IMR-90 (cell line): ENCODE results near the gene SLF2. TPM values are rescaled to one million over a fixed set of nuclear protein-coding genes. Genes with fewer than 3 reads are reported as not detected.

Source experiments
- ATAC-seq: fragments of 200-7000 bp; cut with Tn5 transposase; 2 replicates; pipeline ENCODE4 v1.9.1; 2020; ENCODE audit warnings: low read depth, mild to moderate bottlenecking, moderate library complexity
- BruUV-seq: library from RNA; stranded (reverse); fragments of 400-500 nt; replicated peaks from 2 replicates; lab custom pipeline; 2021; lab: Mats Ljungman, UMichigan
- CTCF ChIA-PET: fragments of 300-600 bp; formaldehyde crosslinking; extraction: SDS; loops from one replicate; lab custom pipeline; 2021; ENCODE audit warnings: antibody characterized with exemption; lab: Yijun Ruan, JAX
- POLR2A ChIA-PET: fragments of 300-600 bp; sonication (Branson Sonifier 250); formaldehyde crosslinking; loops from one replicate; lab custom pipeline; 2022; ENCODE audit warnings: antibody characterized with exemption; ENCODE audit not compliant: unreplicated experiment; lab: Charles Lee
- DNase-seq: peaks from one replicate; pipeline ENCODE4 v3.0.0; 2013
- H2AFZ ChIP-seq: replicated peaks from 2 replicates; pipeline ENCODE3; 2013; ENCODE audit warnings: low read length, mild to moderate bottlenecking; ENCODE audit not compliant: poor library complexity
- H2AK5ac ChIP-seq: 2 replicates; pipeline ENCODE4 v1.6.1; 2013; ENCODE audit warnings: low read depth, low read length, inconsistent platforms
- H2AK9ac ChIP-seq: replicated peaks from 2 replicates; pipeline ENCODE3; 2013; ENCODE audit warnings: mild to moderate bottlenecking, low read depth, low read length, moderate library complexity; ENCODE audit not compliant: poor library complexity
- H2BK120ac ChIP-seq: 2 replicates; pipeline ENCODE4 v1.6.1; 2013; ENCODE audit warnings: low read depth, low read length, inconsistent platforms
- H2BK15ac ChIP-seq: 3 replicates; pipeline ENCODE4 v1.6.1; 2013; ENCODE audit warnings: low read depth, low read length, inconsistent platforms
- H2BK20ac ChIP-seq: 2 replicates; pipeline ENCODE4 v1.6.1; 2013; ENCODE audit warnings: low read depth, mild to moderate bottlenecking, inconsistent platforms, low read length, moderate library complexity
- H2BK5ac ChIP-seq: 2 replicates; pipeline ENCODE4 v1.6.1; 2013; ENCODE audit warnings: mild to moderate bottlenecking, low read depth, low read length, inconsistent platforms; ENCODE audit not compliant: poor library complexity, severe bottlenecking
- H3K14ac ChIP-seq: replicated peaks from 2 replicates; pipeline ENCODE4 v1.6.1; 2013; ENCODE audit warnings: low read depth, low read length, inconsistent platforms
- H3K18ac ChIP-seq: 2 replicates; pipeline ENCODE4 v1.6.1; 2013; ENCODE audit warnings: low read depth, low read length, control low read depth
- H3K23ac ChIP-seq: 2 replicates; pipeline ENCODE4 v1.6.1; 2013; ENCODE audit warnings: low read depth, low read length, inconsistent platforms
- H3K27ac ChIP-seq: 2 replicates; pipeline ENCODE4 v1.5.1; 2013; ENCODE audit warnings: mild to moderate bottlenecking, control low read depth, low read length; ENCODE audit not compliant: insufficient read depth
- H3K27me3 ChIP-seq: 2 replicates; pipeline ENCODE4 v1.6.1; 2013; ENCODE audit warnings: low read length; ENCODE audit not compliant: control insufficient read depth, insufficient read depth
- H3K36me3 ChIP-seq: 2 replicates; pipeline ENCODE4 v1.6.1; 2013; ENCODE audit warnings: low read length, mixed read lengths; ENCODE audit not compliant: control insufficient read depth, insufficient read depth
- H3K4ac ChIP-seq: 2 replicates; pipeline ENCODE4 v1.6.1; 2013; ENCODE audit warnings: low read depth, low read length, inconsistent platforms
- H3K4me1 ChIP-seq: 2 replicates; pipeline ENCODE4 v1.6.1; 2013; ENCODE audit warnings: low read length, mixed read lengths; ENCODE audit not compliant: control insufficient read depth, insufficient read depth
- H3K4me2 ChIP-seq: 2 replicates; pipeline ENCODE4 v1.6.1; 2013; ENCODE audit warnings: low read depth, mild to moderate bottlenecking, control low read depth, low read length, moderate library complexity
- H3K4me3 ChIP-seq: 2 replicates; pipeline ENCODE4 v1.5.1; 2013; ENCODE audit warnings: low read depth, mild to moderate bottlenecking, control low read depth, low read length, moderate library complexity; ENCODE audit not compliant: insufficient read depth
- H3K56ac ChIP-seq: 2 replicates; pipeline ENCODE4 v1.6.1; 2013; ENCODE audit warnings: low read length, inconsistent platforms; ENCODE audit not compliant: insufficient read depth; ENCODE audit errors: extremely low read depth
- H3K79me1 ChIP-seq, 2 experiments: 2 replicates each; pipeline ENCODE4 v1.6.1; 2013; ENCODE audit warnings: low read length in 2 of 2, inconsistent platforms in 1 of 2, low read depth in 1 of 2
- H3K9ac ChIP-seq: 2 replicates; pipeline ENCODE4 v1.6.1; 2013; ENCODE audit warnings: low read depth, low read length, control low read depth
- H3K9me1 ChIP-seq: 2 replicates; pipeline ENCODE4 v1.6.1; 2013; ENCODE audit warnings: low read length, inconsistent platforms; ENCODE audit not compliant: insufficient read depth
- H3K9me3 ChIP-seq: 2 replicates; pipeline ENCODE4 v1.6.1; 2013; ENCODE audit warnings: low read length; ENCODE audit not compliant: control insufficient read depth, insufficient read depth
- H4K20me1 ChIP-seq: 2 replicates; pipeline ENCODE4 v1.6.1; 2013; ENCODE audit warnings: low read length, inconsistent platforms; ENCODE audit not compliant: insufficient read depth
- H4K5ac ChIP-seq: 2 replicates; pipeline ENCODE4 v1.6.1; 2013; ENCODE audit warnings: mild to moderate bottlenecking, low read depth, low read length, control low read depth
- H4K8ac ChIP-seq, 2 experiments: 2 replicates each; pipeline ENCODE4 v1.6.1; 2013; ENCODE audit warnings: low read depth in 2 of 2, low read length in 2 of 2, control low read depth in 1 of 2, inconsistent platforms in 1 of 2
- H4K91ac ChIP-seq: 2 replicates; pipeline ENCODE4 v1.6.1; 2013; ENCODE audit warnings: low read depth, low read length, inconsistent platforms; ENCODE audit not compliant: insufficient read depth
- BHLHE40 ChIP-seq: fragments of 150-350 bp; IDR thresholded peaks from 2 replicates; pipeline ENCODE4 v1.6.1; 2016; ENCODE audit warnings: mild to moderate bottlenecking, low read depth, low read length
- CEBPB ChIP-seq: IDR thresholded peaks from 2 replicates; pipeline ENCODE4 v1.6.1; 2012; ENCODE audit warnings: low read depth, low read length, improper control_type of control experiment
- CHD1 ChIP-seq: IDR thresholded peaks from 2 replicates; pipeline ENCODE4 v1.6.1; 2012; ENCODE audit warnings: low read depth, low read length, improper control_type of control experiment
- CTCF ChIP-seq: conservative IDR thresholded peaks from 2 replicates; pipeline ENCODE4 v1.5.1; 2012; ENCODE audit warnings: mild to moderate bottlenecking, low read depth, low read length, improper control_type of control experiment
- ELK1 ChIP-seq: fragments of 150-350 bp; IDR thresholded peaks from 2 replicates; pipeline ENCODE4 v1.6.1; 2016; ENCODE audit warnings: low read depth, mild to moderate bottlenecking, low read length, moderate library complexity, borderline replicate concordance
- FOS ChIP-seq: fragments of 150-350 bp; IDR thresholded peaks from 2 replicates; pipeline ENCODE4 v1.6.1; 2016; ENCODE audit warnings: low read depth, low read length
- MAFK ChIP-seq: IDR thresholded peaks from 2 replicates; pipeline ENCODE4 v1.6.1; 2012; ENCODE audit warnings: low read depth, low read length, improper control_type of control experiment
- MAZ ChIP-seq: IDR thresholded peaks from 2 replicates; pipeline ENCODE4 v1.6.1; 2012; ENCODE audit warnings: low read depth, mild to moderate bottlenecking, low read length, improper control_type of control experiment, moderate library complexity, borderline replicate concordance
- MXI1 ChIP-seq: IDR thresholded peaks from 2 replicates; pipeline ENCODE4 v1.6.1; 2012; ENCODE audit warnings: low read depth, mild to moderate bottlenecking, low read length, moderate library complexity, borderline replicate concordance
- NFE2L2 ChIP-seq: fragments of 150-350 bp; IDR thresholded peaks from 2 replicates; pipeline ENCODE4 v1.6.1; 2016; ENCODE audit warnings: low read depth, mild to moderate bottlenecking, low read length
- POLR2A ChIP-seq: IDR thresholded peaks from 2 replicates; pipeline ENCODE4 v1.6.1; 2012; ENCODE audit warnings: mild to moderate bottlenecking, low read depth, low read length
- RAD21 ChIP-seq: IDR thresholded peaks from 2 replicates; pipeline ENCODE4 v1.6.1; 2012; ENCODE audit warnings: low read length, improper control_type of control experiment
- RCOR1 ChIP-seq: IDR thresholded peaks from 2 replicates; pipeline ENCODE4 v1.6.1; 2012; ENCODE audit warnings: mild to moderate bottlenecking, low read length, improper control_type of control experiment; ENCODE audit not compliant: insufficient replicate concordance
- RFX5 ChIP-seq: IDR thresholded peaks from 2 replicates; pipeline ENCODE4 v1.8.0; 2012; ENCODE audit warnings: low read depth, mild to moderate bottlenecking, low read length, moderate library complexity
- SMC3 ChIP-seq: fragments of 150-350 bp; IDR thresholded peaks from 2 replicates; pipeline ENCODE4 v1.6.1; 2016; ENCODE audit warnings: low read depth, mild to moderate bottlenecking, antibody characterized with exemption, low read length, moderate library complexity
- WGBS, 2 experiments: methylation state at CpG; one replicate each; pipeline versions ENCODE4 v1.1.5 to v1.1.7; 2013; ENCODE audit warnings: missing lambda C conversion rate in 2 of 2; ENCODE audit not compliant: insufficient read length in 1 of 2; ENCODE audit errors: extremely low coverage in 2 of 2; 5-methylcytosine and 5-hydroxymethylcytosine counted together
- dilution Hi-C: fragments of 300-500 bp; cut with HindIII; formaldehyde crosslinking; loops from one replicate; pipeline ENCODE4 v1.14.3; 2018; ENCODE audit warnings: low sequenced_read_pairs; ENCODE audit not compliant: unreplicated experiment
- in situ Hi-C: fragments of 300-500 bp; cut with MboI; formaldehyde crosslinking; loops from 3 replicates; pipeline ENCODE4 v1.14.3; 2019; ENCODE audit warnings: low sequenced_read_pairs, inconsistent platforms, mixed read lengths
- intact Hi-C: fragments of 100-400 bp; cut with micrococcal nuclease; formaldehyde crosslinking; loops from 2 replicates; pipeline ENCODE4 v1.10.0; 2022
- polyA plus RNA-seq, 3 experiments: library from polyadenylated mRNA; depleted of rRNA; stranded (reverse); fragments of >200 nt; gene quantifications; 2 replicates each; pipeline ENCODE4 v1.2.3, GENCODE V29; 2012; ENCODE audit warnings: low replicate concordance in 1 of 3
- total RNA-seq: library from RNA; depleted of rRNA; stranded (reverse); fragments of >200 nt; gene quantifications from 2 replicates; pipeline ENCODE4 v1.2.3, GENCODE V29; 2012

The SLF2 gene
- total and polyA plus RNA-seq, 2 of the 4 experiments (the other 2 are of a cell fraction) = 8.5 to 21.7 TPM

GRCh38 chr10:100997360-100998182 lies 84.8 kb downstream of the SLF2 start:
- Histone ChIP-seq H4K20me1 (peaks cover 23% of the 10 kb centered on the region), H2AK9ac (peak overlapping the region; percentile 100), H3K27ac (peak overlapping the region; percentile 95), H3K23ac (peak overlapping the region; percentile 99), H3K4me2 (peak overlapping the region; percentile 86), H3K9me3 (no peaks in the 10 kb centered on the region), H2BK20ac (peak overlapping the region; percentile 91), H3K36me3 (peaks cover 7% of the 10 kb centered on the region), H3K18ac (peak overlapping the region; percentile 85), H3K14ac (peak overlapping the region; percentile 94), H4K8ac (peak overlapping the region; percentile 79 to 80; a peak in 3 of 4 replicates), H2AK5ac (peak overlapping the region; percentile 98), H4K5ac (peak overlapping the region; percentile 79), H3K27me3 (no peaks in the 10 kb centered on the region), H4K91ac (peak overlapping the region; percentile 96), H2BK5ac (peak overlapping the region; percentile 97), H3K4ac (peak overlapping the region; percentile 100), H3K9me1 (peaks cover 4% of the 10 kb centered on the region), H2BK120ac (peak overlapping the region; percentile 99), H3K4me3 (peak overlapping the region; percentile 52), H3K79me1 (peaks cover 4 to 35% of the 10 kb centered on the region in 2 experiments; a peak in 3 of 4 replicates), H2AFZ (peak overlapping the region; percentile 92), H3K56ac (peak overlapping the region; percentile 77; the same call in 1 of the 2 replicates), H3K9ac (peak overlapping the region; percentile 66), H2BK15ac (peak overlapping the region; percentile 99; the same call in 2 of the 3 replicates), H3K4me1 (peaks cover 25% of the 10 kb centered on the region)
- intact Hi-C loops = loop anchor here (1.0 kb wide), 1 partner anchor 16 kb away; no protein-coding TSS in a partner anchor
- WGBS, 2 experiments = 1% methylated on average over 39 of the region's 66 CpGs; no CpG with 5 or more reads in 1 of the 2 experiments
- ATAC-seq = peak; percentile 38
- ChIA-PET POLR2A (no interaction called here), CTCF (interaction anchor here (1.1 to 4.4 kb wide), 3 partner anchors 10 to 19 kb away, joined by 5 to 48 read pairs (median 13); no protein-coding TSS in a partner anchor)
- in situ Hi-C loops = no loop called here
- peak; percentile 65 for DNase-seq
- dilution Hi-C loops = no loop called here
- BruUV-seq = no TSS peak
- TF ChIP-seq MAZ (peak; percentile 48; the same call in 1 of the 2 replicates), ELK1 (no peak), CHD1 (no peak), CEBPB (no peak), RCOR1 (peak; percentile 45), MAFK (no peak), POLR2A (no peak), BHLHE40 (no peak), SMC3 (peak; percentile 23; the same call in 1 of the 2 replicates), CTCF (peak; percentile 88), FOS (no peak), RAD21 (peak; percentile 29; the same call in 1 of the 2 replicates), RFX5 (no peak), MXI1 (no peak; the same call in 1 of the 2 replicates), NFE2L2 (no peak)
